GM12864 (cell line): Measurements from ENCODE around the gene CEBPE.

Source experiments
- DNase-seq: peaks from one replicate; pipeline ENCODE4 v3.0.0-alpha.2; 2011; ENCODE audit warnings: low read depth
- H3K4me3 ChIP-seq: 2 replicates; pipeline ENCODE4 v1.5.1; 2011; ENCODE audit warnings: mild to moderate bottlenecking, low read depth, low read length, control low read depth
- TF ChIP-seq, protein P1 (sequence below): IDR thresholded peaks from 2 replicates; pipeline ENCODE4 v1.5.1; 2011; ENCODE audit warnings: low read depth, mild to moderate bottlenecking, moderate library complexity, low read length, control low read depth, inconsistent platforms; ENCODE audit errors: missing control alignments

CEBPE gene

DNA sequence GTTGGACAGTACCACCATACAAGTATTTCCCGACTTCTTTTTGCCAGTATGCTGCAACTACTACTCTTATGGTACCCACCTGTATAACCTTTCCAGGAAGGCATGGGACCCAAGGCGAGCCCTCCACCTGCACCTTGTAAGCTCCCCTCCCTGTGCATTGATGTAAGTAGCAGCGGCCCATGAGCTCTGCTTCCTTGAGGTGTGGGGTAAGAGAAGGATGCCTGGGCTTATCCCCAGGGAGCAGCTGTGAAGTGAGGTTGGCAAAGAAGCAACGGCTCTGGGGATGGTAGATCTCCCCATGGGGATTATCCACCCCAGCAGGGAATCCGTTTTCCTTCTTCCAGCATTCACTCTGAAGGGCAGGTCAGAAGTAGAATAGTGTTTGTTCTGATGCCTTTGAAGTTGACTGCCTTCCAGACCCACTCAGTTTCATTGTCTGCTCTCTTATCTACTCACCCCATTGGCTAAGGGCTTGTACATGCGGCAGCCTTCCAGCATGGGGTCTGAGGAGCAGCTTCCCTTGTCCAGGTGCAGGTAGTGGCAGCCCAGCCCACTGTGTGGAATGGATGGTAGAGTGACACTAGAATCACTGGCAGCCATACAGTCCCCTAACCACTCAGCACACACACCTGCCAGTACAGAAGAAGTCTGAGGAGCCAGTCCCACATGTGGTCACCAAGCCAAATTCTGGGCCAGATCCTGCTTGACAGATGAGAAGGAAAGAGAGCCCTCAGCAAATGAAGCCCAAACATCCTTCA is 17.7 kb downstream of the CEBPE start:
- TF ChIP-seq, protein P1, sequence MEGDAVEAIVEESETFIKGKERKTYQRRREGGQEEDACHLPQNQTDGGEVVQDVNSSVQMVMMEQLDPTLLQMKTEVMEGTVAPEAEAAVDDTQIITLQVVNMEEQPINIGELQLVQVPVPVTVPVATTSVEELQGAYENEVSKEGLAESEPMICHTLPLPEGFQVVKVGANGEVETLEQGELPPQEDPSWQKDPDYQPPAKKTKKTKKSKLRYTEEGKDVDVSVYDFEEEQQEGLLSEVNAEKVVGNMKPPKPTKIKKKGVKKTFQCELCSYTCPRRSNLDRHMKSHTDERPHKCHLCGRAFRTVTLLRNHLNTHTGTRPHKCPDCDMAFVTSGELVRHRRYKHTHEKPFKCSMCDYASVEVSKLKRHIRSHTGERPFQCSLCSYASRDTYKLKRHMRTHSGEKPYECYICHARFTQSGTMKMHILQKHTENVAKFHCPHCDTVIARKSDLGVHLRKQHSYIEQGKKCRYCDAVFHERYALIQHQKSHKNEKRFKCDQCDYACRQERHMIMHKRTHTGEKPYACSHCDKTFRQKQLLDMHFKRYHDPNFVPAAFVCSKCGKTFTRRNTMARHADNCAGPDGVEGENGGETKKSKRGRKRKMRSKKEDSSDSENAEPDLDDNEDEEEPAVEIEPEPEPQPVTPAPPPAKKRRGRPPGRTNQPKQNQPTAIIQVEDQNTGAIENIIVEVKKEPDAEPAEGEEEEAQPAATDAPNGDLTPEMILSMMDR = no peak
- no peak for DNase-seq
- no peak overlapping the region for H3K4me3 ChIP-seq

DNA sequence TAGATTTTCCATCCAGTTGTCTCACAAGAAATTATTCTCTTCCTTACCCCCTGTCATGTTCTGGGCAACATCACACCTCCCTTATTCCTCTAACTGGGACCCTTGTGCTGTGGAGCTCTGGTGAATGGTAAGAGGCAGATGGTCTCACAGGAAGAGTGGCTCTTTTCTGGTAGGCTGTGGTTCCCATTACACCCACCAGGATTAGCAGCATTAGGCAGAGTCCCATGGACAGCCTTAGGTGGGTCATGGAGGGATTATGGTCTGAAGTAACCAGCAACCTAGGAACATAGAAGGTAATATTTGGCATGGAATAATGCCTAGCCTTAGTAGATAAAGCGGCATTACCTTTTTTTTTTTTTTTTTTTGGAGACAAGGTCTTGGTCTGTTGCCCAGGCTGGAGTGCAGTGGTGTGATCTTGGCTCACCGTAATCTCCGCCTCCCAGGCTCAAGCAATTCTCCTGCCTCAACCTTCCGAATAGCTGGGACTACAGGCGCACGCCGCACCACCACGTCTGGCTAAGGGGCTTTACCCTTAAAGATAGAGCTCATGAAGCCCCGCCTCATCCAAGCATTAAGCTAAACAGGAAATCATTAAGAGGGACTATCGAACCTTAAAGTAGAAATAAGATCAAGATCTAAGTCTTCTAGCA is 19.7 kb downstream of the CEBPE start:
- TF ChIP-seq, protein P1 = no peak
- no peak for DNase-seq

DNA sequence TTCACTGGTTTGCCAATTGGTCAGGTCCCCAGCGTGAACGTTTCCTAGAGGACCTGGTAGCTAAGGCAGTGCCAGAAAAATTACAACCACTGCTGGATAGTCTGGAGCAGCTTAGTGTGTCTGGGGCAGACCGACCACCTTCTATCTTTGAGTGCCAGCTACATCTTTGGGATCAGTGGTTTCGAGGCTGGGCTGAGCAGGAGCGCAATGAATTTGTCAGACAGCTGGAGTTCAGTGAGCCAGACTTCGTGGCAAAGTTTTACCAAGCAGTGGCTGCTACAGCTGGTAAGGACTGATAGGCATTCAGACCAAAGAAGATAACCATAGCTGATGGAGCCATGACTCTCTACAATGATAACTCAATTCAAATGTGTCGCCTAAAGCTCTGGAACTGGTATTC is 21.3 kb downstream of the CEBPE start:
- no peak overlapping the region for H3K4me3 ChIP-seq
- no peak for DNase-seq
- TF ChIP-seq, protein P1 = no peak

More for the DNA sequence above, 19.7 kb downstream of the CEBPE start:
- no peak overlapping the region for H3K4me3 ChIP-seq

DNA sequence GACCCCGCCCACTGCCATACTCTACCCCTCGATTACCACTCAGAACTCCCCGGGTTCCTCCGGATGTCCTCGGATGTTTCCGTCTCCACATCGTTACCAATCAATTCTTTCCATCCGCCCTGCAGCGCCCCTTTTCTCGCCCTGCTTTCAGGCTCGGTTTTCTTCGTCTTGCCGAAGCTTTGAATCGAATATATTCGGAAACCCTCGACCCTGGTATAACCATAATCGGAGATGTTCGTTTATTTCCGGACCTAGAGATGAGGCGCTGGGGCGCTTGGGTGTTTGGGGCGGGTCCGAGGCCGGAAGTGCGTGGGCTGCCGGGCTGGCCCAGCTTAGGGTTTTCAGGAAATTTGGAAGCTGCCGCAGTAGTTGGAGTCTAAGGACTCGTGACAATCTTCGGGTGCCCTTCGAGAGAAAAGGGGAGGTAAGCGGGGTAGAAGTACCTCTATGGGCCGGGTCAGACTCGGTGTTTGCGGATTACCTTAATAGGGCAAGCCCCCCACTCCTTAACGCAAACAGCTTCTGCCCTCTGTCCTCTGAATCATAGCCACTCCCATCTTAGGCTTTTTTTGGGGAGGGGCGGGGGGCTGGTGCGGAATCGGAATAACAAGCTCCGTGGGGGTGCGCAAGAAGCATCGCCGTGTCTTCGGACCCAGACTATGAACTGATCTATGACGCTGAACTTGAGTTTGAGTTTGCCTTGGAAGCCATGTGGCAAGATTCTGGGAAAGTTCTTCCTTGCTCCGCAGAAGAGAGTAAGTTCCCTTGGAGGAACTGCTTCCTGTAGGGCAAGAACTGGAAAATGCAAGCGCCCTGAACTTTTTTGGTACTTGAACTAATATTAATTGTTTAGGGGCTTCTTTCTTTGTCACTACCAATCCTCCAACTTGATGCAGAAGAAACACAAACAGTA is 23.6 kb downstream of the CEBPE start, which contains the start of gene C14orf119:
TSS of gene C14orf119 (plus strand) at position 310 of the 913 bp plus-strand sequence. CDS start 2,154 bp downstream, outside the sequence.
- peak within 1 kb of the TSS; percentile 78 for H3K4me3 ChIP-seq
- DNase-seq = peak; percentile 98
- TF ChIP-seq, protein P1 = no peak

DNA sequence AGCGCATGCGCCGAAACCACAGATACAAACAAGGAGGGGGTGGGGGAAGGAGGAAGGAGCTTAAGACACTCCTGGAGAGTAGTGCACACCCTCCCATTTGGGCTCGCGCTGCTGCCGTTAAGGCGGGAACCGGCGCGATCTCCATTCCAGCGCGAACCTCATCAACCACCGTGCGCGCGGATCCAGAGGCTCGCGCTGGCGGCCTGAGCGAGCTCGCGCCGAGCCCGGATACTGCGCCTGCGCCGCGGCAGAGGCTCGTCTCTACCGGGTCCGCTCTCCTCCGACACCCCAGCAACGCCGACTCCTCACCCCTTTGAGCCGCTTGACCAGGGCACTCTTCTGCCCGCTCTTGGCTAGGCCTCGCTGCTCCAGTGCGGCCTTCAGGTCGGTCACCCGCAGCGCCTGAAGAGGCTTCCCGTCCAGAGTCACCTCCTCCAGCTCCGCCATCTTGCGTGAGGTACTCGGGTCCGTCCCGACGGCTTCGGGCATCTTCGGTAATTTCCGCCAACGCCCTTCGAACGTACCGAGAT is 24.3 kb downstream of the CEBPE start, which contains the start of gene ACIN1:
TSS of gene ACIN1 (minus strand) at position 471 of the 530 bp plus-strand sequence. CDS start at position 447, 24 bp downstream.
- H3K4me3 ChIP-seq = peak within 1 kb of the TSS; percentile 78
- TF ChIP-seq, protein P1 = no peak
- peak; percentile 64 for DNase-seq

DNA sequence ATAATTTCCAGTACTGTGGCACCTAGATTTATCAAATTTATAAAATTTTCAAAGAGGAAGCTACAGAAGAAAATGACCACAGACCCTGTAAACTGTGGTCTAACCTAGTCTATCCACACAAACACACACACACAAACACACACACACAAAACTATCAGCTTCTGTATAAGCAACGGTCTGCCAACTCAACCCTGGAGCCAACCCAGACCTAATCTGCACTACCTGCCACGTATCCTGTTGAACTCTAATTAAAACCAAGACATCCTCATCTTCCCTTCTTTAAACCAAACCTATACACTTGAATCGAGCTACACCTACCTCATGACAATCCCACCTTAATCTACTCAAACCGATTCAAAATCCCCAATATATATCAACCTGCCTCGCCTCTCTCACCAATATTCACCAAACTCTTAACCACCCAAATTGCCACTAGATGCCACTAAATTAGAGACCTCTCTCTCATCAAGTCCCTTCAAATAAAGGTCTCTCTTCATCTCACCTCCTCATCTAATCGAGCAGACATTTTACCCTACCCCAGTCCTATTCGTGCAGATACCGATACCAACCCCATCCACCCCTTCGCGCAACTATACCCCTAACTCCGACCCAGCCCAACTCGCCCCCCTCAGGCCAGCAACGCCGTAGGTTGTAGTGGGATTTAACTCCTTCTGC is 24.9 kb downstream of the CEBPE start:
- peak overlapping the region; percentile 78 for H3K4me3 ChIP-seq
- no peak for DNase-seq
- TF ChIP-seq, protein P1 = peak; percentile 26
